HEK293T (cell line): Measurements from ENCODE around the gene PRDM15.

Source experiments
- ARNT ChIP-seq: fragments of 450-650 bp; IDR thresholded peaks from 2 replicates; pipeline ENCODE4 v1.6.1; 2017; ENCODE audit warnings: mild to moderate bottlenecking
- BHLHE40 ChIP-seq: fragments of 450-650 bp; IDR thresholded peaks from 2 replicates; pipeline ENCODE4 v1.6.1; 2016; ENCODE audit warnings: mild to moderate bottlenecking, moderate library complexity, borderline replicate concordance
- CTBP1 ChIP-seq: fragments of 450-650 bp; IDR thresholded peaks from 2 replicates; pipeline ENCODE4 v1.6.1; 2016; ENCODE audit warnings: borderline replicate concordance
- ELF4 ChIP-seq: fragments of 450-650 bp; IDR thresholded peaks from 2 replicates; pipeline ENCODE4 v1.6.1; 2017; ENCODE audit warnings: antibody characterized with exemption
- FOXA1 ChIP-seq: fragments of 450-650 bp; IDR thresholded peaks from 2 replicates; pipeline ENCODE4 v1.6.1; 2016; ENCODE audit warnings: mild to moderate bottlenecking
- FOXK2 ChIP-seq: fragments of 450-650 bp; IDR thresholded peaks from 2 replicates; pipeline ENCODE4 v1.6.1; 2016; ENCODE audit warnings: mild to moderate bottlenecking
- FOXM1 ChIP-seq: fragments of 450-650 bp; IDR thresholded peaks from 2 replicates; pipeline ENCODE4 v1.6.1; 2017; ENCODE audit warnings: mild to moderate bottlenecking, borderline replicate concordance
- LEF1 ChIP-seq: fragments of 450-650 bp; IDR thresholded peaks from 2 replicates; pipeline ENCODE4 v1.6.1; 2017; ENCODE audit warnings: mild to moderate bottlenecking, borderline replicate concordance
- NFRKB ChIP-seq: fragments of 450-650 bp; IDR thresholded peaks from 2 replicates; pipeline ENCODE4 v1.6.1; 2016; ENCODE audit warnings: mild to moderate bottlenecking, moderate library complexity
- SP1 ChIP-seq: fragments of 450-650 bp; IDR thresholded peaks from 2 replicates; pipeline ENCODE4 v1.6.1; 2017
- SUZ12 ChIP-seq: fragments of 450-650 bp; IDR thresholded peaks from 2 replicates; pipeline ENCODE4 v1.6.1; 2016; ENCODE audit warnings: mild to moderate bottlenecking
- TARDBP ChIP-seq: fragments of 450-650 bp; IDR thresholded peaks from 2 replicates; pipeline ENCODE4 v1.6.1; 2016
- TF ChIP-seq, protein P1 (sequence below): fragments of 450-650 bp; IDR thresholded peaks from 2 replicates; pipeline ENCODE4 v1.6.1; 2016

DNA sequence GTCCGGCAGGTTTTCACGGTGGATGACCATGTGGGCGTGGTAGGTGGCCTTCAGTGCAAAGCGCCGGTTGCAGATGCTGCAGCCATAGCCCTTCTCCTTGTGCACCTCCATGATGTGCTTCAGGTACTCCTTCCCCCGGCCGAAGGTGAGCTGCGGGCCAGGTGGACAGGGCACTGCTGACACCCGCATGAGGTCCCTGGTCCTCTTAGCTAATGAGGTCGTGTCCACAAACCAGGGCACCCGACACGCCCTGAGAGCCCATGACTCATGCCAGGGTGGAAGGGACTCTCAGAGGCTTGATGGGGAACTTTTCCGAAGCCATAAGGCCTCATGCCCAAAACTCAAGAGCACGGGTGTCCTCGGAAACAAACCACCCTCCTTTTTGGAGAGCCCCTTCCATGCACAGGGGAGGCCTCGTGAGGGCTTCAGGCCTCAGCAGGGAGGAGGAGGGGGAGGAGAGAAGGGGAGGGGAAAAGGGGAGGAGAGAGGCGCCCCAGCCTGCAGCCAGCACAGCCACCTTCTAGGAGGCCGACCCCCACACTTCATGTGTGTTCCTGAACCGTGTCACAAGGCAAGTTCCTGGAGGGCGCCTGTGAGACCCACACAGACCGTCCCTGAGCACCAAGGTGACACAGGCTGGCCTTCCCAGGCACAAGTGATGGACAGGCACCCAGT lies 57.9 kb downstream of the PRDM15 start:
- TF ChIP-seq BHLHE40 (no peak), CTBP1 (no peak), TARDBP (no peak), FOXK2 (no peak), SP1 (no peak), FOXA1 (no peak), ELF4 (no peak), SUZ12 (no peak), NFRKB (no peak), ARNT (no peak), FOXM1 (no peak), LEF1 (no peak)
- TF ChIP-seq, protein P1, sequence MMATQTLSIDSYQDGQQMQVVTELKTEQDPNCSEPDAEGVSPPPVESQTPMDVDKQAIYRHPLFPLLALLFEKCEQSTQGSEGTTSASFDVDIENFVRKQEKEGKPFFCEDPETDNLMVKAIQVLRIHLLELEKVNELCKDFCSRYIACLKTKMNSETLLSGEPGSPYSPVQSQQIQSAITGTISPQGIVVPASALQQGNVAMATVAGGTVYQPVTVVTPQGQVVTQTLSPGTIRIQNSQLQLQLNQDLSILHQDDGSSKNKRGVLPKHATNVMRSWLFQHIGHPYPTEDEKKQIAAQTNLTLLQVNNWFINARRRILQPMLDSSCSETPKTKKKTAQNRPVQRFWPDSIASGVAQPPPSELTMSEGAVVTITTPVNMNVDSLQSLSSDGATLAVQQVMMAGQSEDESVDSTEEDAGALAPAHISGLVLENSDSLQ, result no peak
